ENCODE data around the gene GJD3. TPM values are rescaled to one million over a fixed set of nuclear protein-coding genes. Genes with fewer than 3 reads are reported as not detected.
"Not testable (repeated sequence)": the region's sequence is repeated elsewhere in the genome, so short reads cannot be mapped to it uniquely, and the experiment has no call there.

Gene GJD3, protein sequence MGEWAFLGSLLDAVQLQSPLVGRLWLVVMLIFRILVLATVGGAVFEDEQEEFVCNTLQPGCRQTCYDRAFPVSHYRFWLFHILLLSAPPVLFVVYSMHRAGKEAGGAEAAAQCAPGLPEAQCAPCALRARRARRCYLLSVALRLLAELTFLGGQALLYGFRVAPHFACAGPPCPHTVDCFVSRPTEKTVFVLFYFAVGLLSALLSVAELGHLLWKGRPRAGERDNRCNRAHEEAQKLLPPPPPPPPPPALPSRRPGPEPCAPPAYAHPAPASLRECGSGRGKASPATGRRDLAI
- total RNA-seq (2021; ENCODE audit: unreplicated experiment) (0.33 TPM), Bru-seq, nascent RNA (not detected), BruChase-seq, experiment 1, labeled RNA remaining after a 2-hour chase (not detected), BruChase-seq, experiment 2, labeled RNA remaining after a 6-hour chase (not detected)
- 5.8 TPM for polyA plus RNA-seq (2012; ENCODE audit: insufficient read length)
- long read RNA-seq = 0 reads

DNA sequence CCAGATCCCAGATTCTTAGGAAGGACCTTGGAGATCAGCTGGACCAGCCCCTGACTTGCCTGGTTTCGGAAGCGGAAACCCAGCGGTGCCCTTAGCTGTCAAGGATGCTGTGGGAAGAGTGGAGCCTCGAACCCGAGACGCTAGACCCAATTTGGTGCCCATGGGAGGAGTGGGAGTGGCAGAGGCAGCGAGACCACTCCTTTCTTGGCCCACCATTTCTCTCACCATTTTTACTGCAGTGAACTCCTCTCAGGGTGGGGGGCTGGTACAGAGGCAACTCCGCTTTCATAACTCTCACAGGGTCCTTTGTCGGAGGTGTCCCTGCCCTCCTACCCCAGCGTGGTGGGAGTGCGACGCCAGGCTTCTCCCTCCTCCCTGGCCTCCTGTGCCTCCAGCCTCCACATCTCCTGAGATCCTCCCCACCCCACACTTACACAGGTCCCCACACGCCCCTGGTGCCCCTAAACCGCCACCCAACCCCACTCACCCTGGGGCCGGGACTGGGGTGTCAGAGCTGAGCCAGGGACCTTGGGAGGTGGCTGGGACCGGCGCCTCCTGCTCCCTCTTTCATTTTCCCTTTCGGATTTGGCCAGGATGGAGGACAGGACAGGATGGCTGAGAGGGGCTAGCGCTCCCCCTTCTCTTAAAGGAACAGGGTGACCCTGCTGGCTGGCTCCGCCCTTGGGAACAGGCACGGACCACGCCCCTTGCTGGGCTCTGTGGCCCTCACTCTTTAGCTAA lies at the start of gene GJD3:
TSS of gene GJD3 (minus strand) at position 617 of the 741 bp plus-strand sequence. CDS start 922 bp downstream, outside the sequence.
- Histone ChIP-seq H3K4me3 (ENCODE audit: low read depth in 2 of 2, low read length in 2 of 2) (peak within 1 kb of the TSS; percentile 50 to 55), H3K27ac (ENCODE audit: low read length) (no peak within 1 kb of the TSS), H3K9me3 (ENCODE audit: control insufficient read depth, insufficient read depth, low read depth, low read length) (no peaks in the 10 kb centered on the region), H3K27me3 (ENCODE audit: control insufficient read depth, insufficient read depth, low read length) (no peaks in the 10 kb centered on the region), H3K4me1 (ENCODE audit: control insufficient read depth, insufficient read depth, low read length) (peaks cover 6% of the 10 kb centered on the region; the same call in 1 of the 2 replicates), H3K36me3 (ENCODE audit: control insufficient read depth, insufficient read depth, low read length) (no peaks in the 10 kb centered on the region)
- intact Hi-C loops (cut with micrococcal nuclease; ENCODE audit: unreplicated experiment) (no loop called here), in situ Hi-C loops (cut with HindIII; ENCODE audit: low pct_unique_long_range_greater_than_20kb, low sequenced_read_pairs) (no loop called here)
- ATAC-seq (no peak), DNase-seq (ENCODE audit: low read depth, low spot score) (no peak)
- no peak for TF ChIP-seq POLR2AphosphoS5 (IDR thresholded peaks at IDR 0.05; ENCODE audit: low read depth, low read length)
- TF ChIP-seq, protein P1, sequence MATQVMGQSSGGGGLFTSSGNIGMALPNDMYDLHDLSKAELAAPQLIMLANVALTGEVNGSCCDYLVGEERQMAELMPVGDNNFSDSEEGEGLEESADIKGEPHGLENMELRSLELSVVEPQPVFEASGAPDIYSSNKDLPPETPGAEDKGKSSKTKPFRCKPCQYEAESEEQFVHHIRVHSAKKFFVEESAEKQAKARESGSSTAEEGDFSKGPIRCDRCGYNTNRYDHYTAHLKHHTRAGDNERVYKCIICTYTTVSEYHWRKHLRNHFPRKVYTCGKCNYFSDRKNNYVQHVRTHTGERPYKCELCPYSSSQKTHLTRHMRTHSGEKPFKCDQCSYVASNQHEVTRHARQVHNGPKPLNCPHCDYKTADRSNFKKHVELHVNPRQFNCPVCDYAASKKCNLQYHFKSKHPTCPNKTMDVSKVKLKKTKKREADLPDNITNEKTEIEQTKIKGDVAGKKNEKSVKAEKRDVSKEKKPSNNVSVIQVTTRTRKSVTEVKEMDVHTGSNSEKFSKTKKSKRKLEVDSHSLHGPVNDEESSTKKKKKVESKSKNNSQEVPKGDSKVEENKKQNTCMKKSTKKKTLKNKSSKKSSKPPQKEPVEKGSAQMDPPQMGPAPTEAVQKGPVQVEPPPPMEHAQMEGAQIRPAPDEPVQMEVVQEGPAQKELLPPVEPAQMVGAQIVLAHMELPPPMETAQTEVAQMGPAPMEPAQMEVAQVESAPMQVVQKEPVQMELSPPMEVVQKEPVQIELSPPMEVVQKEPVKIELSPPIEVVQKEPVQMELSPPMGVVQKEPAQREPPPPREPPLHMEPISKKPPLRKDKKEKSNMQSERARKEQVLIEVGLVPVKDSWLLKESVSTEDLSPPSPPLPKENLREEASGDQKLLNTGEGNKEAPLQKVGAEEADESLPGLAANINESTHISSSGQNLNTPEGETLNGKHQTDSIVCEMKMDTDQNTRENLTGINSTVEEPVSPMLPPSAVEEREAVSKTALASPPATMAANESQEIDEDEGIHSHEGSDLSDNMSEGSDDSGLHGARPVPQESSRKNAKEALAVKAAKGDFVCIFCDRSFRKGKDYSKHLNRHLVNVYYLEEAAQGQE (IDR thresholded peaks at IDR 0.05; ENCODE audit: insufficient read depth in 1 of 2, low read depth in 2 of 2, low read length in 1 of 2) = no peak
- no peak for TF ChIP-seq SIN3A (IDR thresholded peaks at IDR 0.05; ENCODE audit: borderline replicate concordance, insufficient read depth, low read depth, low read length)
- TF ChIP-seq, protein P2, sequence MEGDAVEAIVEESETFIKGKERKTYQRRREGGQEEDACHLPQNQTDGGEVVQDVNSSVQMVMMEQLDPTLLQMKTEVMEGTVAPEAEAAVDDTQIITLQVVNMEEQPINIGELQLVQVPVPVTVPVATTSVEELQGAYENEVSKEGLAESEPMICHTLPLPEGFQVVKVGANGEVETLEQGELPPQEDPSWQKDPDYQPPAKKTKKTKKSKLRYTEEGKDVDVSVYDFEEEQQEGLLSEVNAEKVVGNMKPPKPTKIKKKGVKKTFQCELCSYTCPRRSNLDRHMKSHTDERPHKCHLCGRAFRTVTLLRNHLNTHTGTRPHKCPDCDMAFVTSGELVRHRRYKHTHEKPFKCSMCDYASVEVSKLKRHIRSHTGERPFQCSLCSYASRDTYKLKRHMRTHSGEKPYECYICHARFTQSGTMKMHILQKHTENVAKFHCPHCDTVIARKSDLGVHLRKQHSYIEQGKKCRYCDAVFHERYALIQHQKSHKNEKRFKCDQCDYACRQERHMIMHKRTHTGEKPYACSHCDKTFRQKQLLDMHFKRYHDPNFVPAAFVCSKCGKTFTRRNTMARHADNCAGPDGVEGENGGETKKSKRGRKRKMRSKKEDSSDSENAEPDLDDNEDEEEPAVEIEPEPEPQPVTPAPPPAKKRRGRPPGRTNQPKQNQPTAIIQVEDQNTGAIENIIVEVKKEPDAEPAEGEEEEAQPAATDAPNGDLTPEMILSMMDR (IDR thresholded peaks at IDR 0.05) = no peak
- TF ChIP-seq TCF7L2 (IDR thresholded peaks at IDR 0.05; ENCODE audit: low read depth, low read length) = no peak
- POLR2A ChIA-PET = no interaction called here
- no TSS peak for BruUV-seq (replicated peaks)
- CTCF ChIA-PET = interaction anchor here (0.6 to 0.7 kb wide), 2 partner anchors 83 to 169 kb away, joined by 4 to 9 read pairs; no protein-coding TSS in a partner anchor

DNA sequence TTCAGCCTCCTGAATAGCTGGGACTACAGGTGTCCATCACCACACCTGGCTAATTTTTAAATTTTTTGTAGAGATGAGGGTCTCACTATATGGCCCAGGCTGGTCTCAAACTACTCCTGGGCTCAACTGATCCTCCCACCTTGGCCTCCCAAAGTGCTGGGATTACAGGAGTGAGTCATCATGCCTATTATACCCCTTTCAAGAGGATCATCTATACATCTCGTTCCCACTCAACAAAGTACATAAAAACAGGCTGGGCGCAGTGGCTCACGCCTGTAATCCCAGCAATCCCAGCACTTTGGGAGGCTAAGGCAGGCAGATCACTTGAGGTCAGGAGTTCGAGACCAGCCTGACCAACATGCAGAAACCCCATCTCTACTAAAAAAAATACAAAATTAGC lies 49.8 kb upstream of the GJD3 start:
- DNase-seq (ENCODE audit: low read depth, low spot score); H3K27me3 ChIP-seq (ENCODE audit: control insufficient read depth, insufficient read depth, low read length); H3K27ac ChIP-seq (ENCODE audit: low read length); in situ Hi-C loops (cut with HindIII; ENCODE audit: low pct_unique_long_range_greater_than_20kb, low sequenced_read_pairs); BruUV-seq (replicated peaks); H3K9me3 ChIP-seq (ENCODE audit: control insufficient read depth, insufficient read depth, low read depth, low read length); H3K4me3 ChIP-seq (ENCODE audit: low read depth in 2 of 2, low read length in 2 of 2); ATAC-seq: not testable (repeated sequence)
- ChIA-PET CTCF (interaction anchor here (0.6 kb wide), 1 partner anchor 11 kb away, joined by 5 read pairs; no protein-coding TSS in a partner anchor), POLR2A (interaction anchor here (0.6 kb wide), 1 partner anchor 436 kb away, joined by 11 read pairs; no protein-coding TSS in a partner anchor)
- Histone ChIP-seq H3K4me1 (ENCODE audit: control insufficient read depth, insufficient read depth, low read length) (peaks cover 18% of the 10 kb centered on the region), H3K36me3 (ENCODE audit: control insufficient read depth, insufficient read depth, low read length) (peaks cover 49% of the 10 kb centered on the region)
- intact Hi-C loops (cut with micrococcal nuclease; ENCODE audit: unreplicated experiment) = loop anchor here (10.0 kb wide), 1 partner anchor 110 kb away; the partner anchor contains the start of gene RARA
